ENCODE measurements around the gene AP3S2. TPM values are rescaled to one million over a fixed set of nuclear protein-coding genes. Genes with fewer than 3 reads are reported as not detected.
A peak's percentile ranks its signal among the peaks of the same experiment; 100 is the strongest.

AP3S2 gene
- total and polyA plus RNA-seq, 2 experiments from 2014 or later = 9.4 to 93.3 TPM

Small RNA genes lying within 50 kb of the gene (microRNA-seq; reads per million reads assigned to microRNA genes)
- not detected for gene MIR5009
- not detected for gene MIR5094

Small RNA genes lying within 50 kb of the gene (small RNA-seq; reads per million reads assigned to genes)
- gene MIR5009 (ENCODE audit: low replicate concordance) (not detected), gene MIR5094 (ENCODE audit: low replicate concordance) (0.25 reads per million, percentile 4 among the genes with 10 or more reads in this experiment), gene RNU6-1111P (ENCODE audit: low replicate concordance) (not detected), gene RNU7-111P (ENCODE audit: low replicate concordance) (not detected)

Other genes starting within 250 kb of the AP3S2 start
- 13.4 and 20.1 TPM in 2 replicates for gene KIF7, start 238.5 kb downstream of the AP3S2 start, total RNA-seq (2014; rRNA removed; shearing (Covaris generic))
- gene KIF7, start 238.5 kb downstream of the AP3S2 start, polyA plus RNA-seq (2016; fragmentation: Nextera tagmentation; extraction: Ambion mirVana) = 4.3 and 4.6 TPM in 2 replicates
- gene PLIN1, start 214.6 kb downstream of the AP3S2 start, total RNA-seq (2014; rRNA removed; shearing (Covaris generic)) = 0.50 and 0.90 TPM in 2 replicates
- 0.21 and 0.45 TPM in 2 replicates for gene PLIN1, start 214.6 kb downstream of the AP3S2 start, polyA plus RNA-seq (2016; fragmentation: Nextera tagmentation; extraction: Ambion mirVana)
- 4.5 and 4.8 TPM in 2 replicates for gene PEX11A, start 203.2 kb downstream of the AP3S2 start, total RNA-seq (2014; rRNA removed; shearing (Covaris generic))
- 2.1 and 3.9 TPM in 2 replicates for gene PEX11A, start 203.2 kb downstream of the AP3S2 start, polyA plus RNA-seq (2016; fragmentation: Nextera tagmentation; extraction: Ambion mirVana)
- gene WDR93, start 203.2 kb downstream of the AP3S2 start, total RNA-seq (2014; rRNA removed; shearing (Covaris generic)) = 0.14 TPM in 1 of 2 replicates, not detected in the other
- gene WDR93, start 203.2 kb downstream of the AP3S2 start, polyA plus RNA-seq (2016; fragmentation: Nextera tagmentation; extraction: Ambion mirVana) = not detected in 2 replicates
- gene MESP1, start 142.7 kb downstream of the AP3S2 start, total RNA-seq (2014; rRNA removed; shearing (Covaris generic)) = 0.21 TPM in 1 of 2 replicates, not detected in the other
- gene MESP1, start 142.7 kb downstream of the AP3S2 start, polyA plus RNA-seq (2016; fragmentation: Nextera tagmentation; extraction: Ambion mirVana) = 0.91 TPM in 1 of 2 replicates, not detected in the other
- gene MESP2, start 117.7 kb downstream of the AP3S2 start, total RNA-seq (2014; rRNA removed; shearing (Covaris generic)) = 0.16 and 1.3 TPM in 2 replicates
- gene MESP2, start 117.7 kb downstream of the AP3S2 start, polyA plus RNA-seq (2016; fragmentation: Nextera tagmentation; extraction: Ambion mirVana) = 0.24 and 0.68 TPM in 2 replicates
- 0.58 and 0.80 TPM in 2 replicates for gene ANPEP, start 79.1 kb downstream of the AP3S2 start, total RNA-seq (2014; rRNA removed; shearing (Covaris generic))
- gene ANPEP, start 79.1 kb downstream of the AP3S2 start, polyA plus RNA-seq (2016; fragmentation: Nextera tagmentation; extraction: Ambion mirVana) = 0.87 and 1.8 TPM in 2 replicates
- gene ARPIN, start 19.0 kb upstream of the AP3S2 start, total RNA-seq (2014; rRNA removed; shearing (Covaris generic)) = 1.4 and 2.8 TPM in 2 replicates
- 0.68 and 0.79 TPM in 2 replicates for gene ARPIN, start 19.0 kb upstream of the AP3S2 start, polyA plus RNA-seq (2016; fragmentation: Nextera tagmentation; extraction: Ambion mirVana)
- gene ZNF710, start 107.3 kb upstream of the AP3S2 start, total RNA-seq (2014; rRNA removed; shearing (Covaris generic)) = 16.7 and 18.2 TPM in 2 replicates
- gene ZNF710, start 107.3 kb upstream of the AP3S2 start, polyA plus RNA-seq (2016; fragmentation: Nextera tagmentation; extraction: Ambion mirVana) = 15.9 and 16.0 TPM in 2 replicates
- 63.6 and 64.0 TPM in 2 replicates for gene IDH2, start 208.5 kb upstream of the AP3S2 start, total RNA-seq (2014; rRNA removed; shearing (Covaris generic))
- gene IDH2, start 208.5 kb upstream of the AP3S2 start, polyA plus RNA-seq (2016; fragmentation: Nextera tagmentation; extraction: Ambion mirVana) = 54.9 and 58.1 TPM in 2 replicates

All from GM23338 (cell line).